GM12801 (cell line): ENCODE data around the gene PAX2.

Experiments
- TF ChIP-seq, protein P1 (sequence below): IDR thresholded peaks from one replicate; pipeline ENCODE4 v1.5.1; 2011; ENCODE audit warnings: control low read depth; ENCODE audit not compliant: insufficient read length; ENCODE audit errors: extremely low read depth

Gene PAX2

DNA sequence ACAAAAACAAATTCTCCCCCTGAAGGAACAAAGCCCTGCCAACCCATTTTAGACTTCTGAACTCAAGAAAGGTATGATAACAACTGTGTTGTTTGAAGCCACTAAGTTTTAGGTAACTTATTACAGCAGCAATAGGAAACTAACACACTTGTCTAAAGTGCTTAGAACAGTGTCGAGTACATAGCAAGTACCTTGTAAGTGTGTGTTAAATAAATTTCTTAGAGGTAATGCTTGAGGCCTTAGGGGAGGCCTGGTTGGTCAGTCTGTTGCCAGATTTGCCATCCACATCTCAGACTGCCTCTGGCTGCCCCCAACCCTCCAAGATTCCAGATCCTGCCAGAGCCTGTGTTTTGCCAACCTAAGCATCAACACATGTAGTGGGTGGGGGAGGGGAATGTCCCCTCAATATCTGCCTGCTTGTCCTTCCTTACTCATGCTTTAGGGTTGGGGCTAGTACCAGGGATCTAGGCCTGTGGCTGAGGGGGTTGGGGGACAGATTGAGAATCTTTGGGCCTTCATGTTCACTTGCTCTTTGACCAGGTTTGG is 27.1 kb upstream of the PAX2 start:
- TF ChIP-seq, protein P1, sequence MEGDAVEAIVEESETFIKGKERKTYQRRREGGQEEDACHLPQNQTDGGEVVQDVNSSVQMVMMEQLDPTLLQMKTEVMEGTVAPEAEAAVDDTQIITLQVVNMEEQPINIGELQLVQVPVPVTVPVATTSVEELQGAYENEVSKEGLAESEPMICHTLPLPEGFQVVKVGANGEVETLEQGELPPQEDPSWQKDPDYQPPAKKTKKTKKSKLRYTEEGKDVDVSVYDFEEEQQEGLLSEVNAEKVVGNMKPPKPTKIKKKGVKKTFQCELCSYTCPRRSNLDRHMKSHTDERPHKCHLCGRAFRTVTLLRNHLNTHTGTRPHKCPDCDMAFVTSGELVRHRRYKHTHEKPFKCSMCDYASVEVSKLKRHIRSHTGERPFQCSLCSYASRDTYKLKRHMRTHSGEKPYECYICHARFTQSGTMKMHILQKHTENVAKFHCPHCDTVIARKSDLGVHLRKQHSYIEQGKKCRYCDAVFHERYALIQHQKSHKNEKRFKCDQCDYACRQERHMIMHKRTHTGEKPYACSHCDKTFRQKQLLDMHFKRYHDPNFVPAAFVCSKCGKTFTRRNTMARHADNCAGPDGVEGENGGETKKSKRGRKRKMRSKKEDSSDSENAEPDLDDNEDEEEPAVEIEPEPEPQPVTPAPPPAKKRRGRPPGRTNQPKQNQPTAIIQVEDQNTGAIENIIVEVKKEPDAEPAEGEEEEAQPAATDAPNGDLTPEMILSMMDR = no peak

DNA sequence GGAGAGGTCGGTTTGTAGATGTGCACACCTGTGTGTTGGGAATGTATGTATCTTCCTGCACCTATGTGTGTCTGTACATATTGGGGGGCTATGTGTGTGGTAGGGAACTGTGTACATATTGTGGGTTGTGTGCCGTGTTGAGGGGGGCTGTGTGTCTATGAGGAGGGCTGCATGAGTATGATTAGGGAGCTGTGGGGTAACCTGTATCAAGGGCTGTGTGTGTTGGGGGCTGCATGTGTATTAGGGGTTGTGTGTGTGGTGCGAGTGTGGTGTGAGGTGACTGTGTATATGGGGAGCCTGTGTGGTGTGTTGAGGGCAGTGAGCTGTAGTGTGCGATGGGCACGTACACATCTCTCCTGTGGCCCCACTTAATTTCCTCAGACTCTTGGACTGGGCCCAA is 22.2 kb upstream of the PAX2 start:
- TF ChIP-seq, protein P1 = no peak

DNA sequence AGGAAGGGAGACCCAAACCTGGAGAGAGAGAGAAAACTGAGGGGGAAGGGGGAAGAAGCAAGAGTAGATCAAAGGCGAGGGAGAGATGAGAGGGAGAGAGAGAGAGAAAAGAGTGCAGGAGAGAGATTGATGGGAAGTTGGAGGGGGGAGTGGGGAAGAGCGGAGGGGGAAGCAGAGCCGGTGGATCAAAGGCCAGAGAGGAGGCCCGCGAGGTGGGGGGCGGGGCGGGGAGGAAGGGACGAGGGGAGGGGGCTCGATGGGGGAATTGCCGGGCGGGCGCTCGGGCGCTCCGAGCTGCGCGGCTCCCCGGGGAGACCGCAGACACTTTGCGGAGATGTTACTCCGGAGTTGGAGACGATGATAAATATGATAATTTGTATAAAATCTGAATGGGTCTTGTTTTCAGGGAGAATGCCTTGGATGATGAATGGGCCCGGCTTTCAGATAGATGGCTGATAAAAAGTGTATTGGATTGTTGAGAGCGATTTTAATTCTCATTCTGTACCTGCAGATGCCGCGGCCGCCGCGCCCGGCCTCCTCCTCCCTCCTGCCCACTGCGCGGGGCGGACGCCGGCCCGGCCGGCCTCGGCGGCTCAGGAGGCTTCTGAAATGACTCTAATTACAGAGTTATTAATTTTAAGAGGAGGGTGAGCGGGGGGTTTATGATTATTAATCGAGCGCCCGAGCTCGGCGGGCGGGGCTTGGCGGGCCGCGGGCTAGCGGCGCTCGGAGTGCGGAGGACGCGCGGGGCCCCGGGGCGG is 21.4 kb upstream of the PAX2 start:
- TF ChIP-seq, protein P1 = no peak

DNA sequence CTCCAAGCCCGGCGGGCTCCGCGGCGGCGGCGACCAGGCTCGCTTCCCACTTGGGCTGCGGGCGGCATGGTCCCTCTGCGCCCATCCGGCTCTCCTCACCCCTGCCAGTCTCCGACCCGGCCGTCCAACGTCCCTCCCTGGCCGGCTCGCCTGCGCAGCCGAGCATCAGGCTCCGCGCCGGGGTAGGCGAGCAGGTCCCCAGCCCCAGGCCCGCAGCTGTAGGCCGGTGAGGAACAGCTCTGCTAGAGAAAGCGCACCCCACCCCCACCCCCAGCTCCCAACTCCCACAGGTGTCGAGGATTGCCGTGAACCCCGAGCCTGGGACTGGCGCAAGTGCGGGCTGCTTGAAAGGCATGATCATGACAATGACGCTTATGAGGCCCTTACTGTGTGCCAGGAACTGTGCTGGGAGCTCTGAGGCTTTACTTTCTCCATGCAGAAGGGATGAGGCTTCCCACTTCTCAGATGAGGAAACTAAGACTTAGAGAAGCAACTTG is 20.8 kb upstream of the PAX2 start:
- TF ChIP-seq, protein P1 = no peak

DNA sequence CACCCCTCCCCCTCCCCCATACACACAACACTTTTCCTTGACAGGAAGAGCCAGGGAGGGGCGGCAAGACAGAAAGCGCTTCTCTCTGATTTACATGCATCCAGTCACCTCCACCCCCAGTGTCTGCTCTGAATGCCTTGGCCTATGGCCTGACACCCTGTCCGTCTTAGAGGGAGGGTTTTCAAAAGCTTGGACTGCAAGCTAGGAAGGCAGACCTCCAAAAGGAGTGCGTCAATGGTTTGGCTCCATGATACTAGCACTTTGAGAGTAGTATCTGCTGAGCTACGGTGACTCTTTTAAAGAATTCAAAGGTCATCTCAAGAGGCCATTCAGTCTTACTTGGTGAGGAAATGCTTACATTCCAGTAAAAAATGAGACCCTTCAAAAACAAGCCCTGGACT is 20.3 kb upstream of the PAX2 start:
- TF ChIP-seq, protein P1 = no peak

DNA sequence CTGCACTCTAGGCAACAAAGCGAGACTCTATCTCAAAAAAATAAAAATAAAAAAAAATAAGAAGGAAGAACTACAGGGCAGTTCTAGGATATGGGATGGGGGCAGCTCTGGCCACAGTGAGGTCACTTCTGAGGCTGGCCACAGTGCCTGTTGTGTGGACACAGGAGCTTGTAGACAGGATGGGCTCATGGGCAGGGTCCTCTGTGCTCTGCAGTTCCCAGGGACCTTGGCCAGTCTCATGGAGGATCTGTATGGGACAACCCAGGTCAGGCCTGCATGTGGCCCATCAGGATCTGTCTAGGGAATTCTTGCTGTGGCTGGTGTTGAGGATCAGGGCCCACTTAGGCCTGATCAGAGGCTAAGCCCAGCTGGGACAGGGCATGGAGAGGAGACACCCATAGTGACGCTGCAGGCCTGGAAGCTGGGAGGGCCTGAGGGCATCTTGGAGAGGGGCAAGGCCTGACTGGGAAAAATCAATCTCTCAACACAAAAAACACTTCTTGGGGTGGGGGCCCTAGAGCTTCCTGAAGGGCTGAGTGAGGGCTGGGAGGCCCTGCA is 19.4 kb upstream of the PAX2 start:
- TF ChIP-seq, protein P1 = no peak

DNA sequence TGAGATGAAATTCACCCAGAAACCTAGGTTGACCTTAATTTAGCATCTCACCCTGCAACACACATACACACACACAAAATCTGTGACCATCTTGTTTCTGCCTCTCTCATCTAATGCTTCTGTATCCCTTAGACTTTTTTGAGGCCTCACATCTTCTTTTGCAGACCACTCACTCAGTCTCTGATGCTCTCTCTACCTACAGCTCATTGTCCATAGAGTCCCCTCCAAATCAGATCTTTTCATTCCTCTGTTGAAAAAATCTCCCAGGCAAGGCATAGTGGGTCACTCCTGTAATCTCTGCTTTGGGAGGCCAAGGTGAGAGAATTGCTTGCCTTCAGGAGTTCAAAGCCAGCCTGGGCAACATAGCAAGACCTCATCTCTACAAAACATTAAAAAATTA is 17.6 kb upstream of the PAX2 start:
- TF ChIP-seq, protein P1 = no peak
